Stomach (tissue), 9 donors: ENCODE results near the gene SLC15A2. TPM values are rescaled to one million over a fixed set of nuclear protein-coding genes. Genes with fewer than 3 reads are reported as not detected.

Source experiments
- DNase-seq, 2 donors: peaks; one replicate each; pipeline versions ENCODE4 v3.0.0 to v3.0.0-alpha.2; 2013 to 2019
- H3K27ac ChIP-seq, 5 donors: fragments of 200-600 bp in 4 of 5; sonication (generic) in 4 of 5; one replicate each; pipeline ENCODE4 v1.5.1; 2013 to 2019; ENCODE audit warnings: mild to moderate bottlenecking in 1 of 5, moderate library complexity in 1 of 5
- H3K27me3 ChIP-seq, 3 donors: fragments of 200-600 bp; sonication (generic); one replicate each; pipeline ENCODE4 v1.5.1; 2017 to 2019; ENCODE audit warnings: mixed run types in 1 of 3
- H3K36me3 ChIP-seq, 4 donors: fragments of 200-600 bp; sonication (generic); 1 replicate in 3 of 4; 2 replicates in 1 of 4; pipeline ENCODE4 v1.5.1; 2016 to 2019
- H3K4me1 ChIP-seq, 4 donors: fragments of 200-600 bp; sonication (generic); one replicate each; pipeline ENCODE4 v1.5.1; 2016 to 2019
- H3K4me3 ChIP-seq, 4 donors: fragments of 200-600 bp; sonication (generic) in 3 of 4; one replicate each; pipeline ENCODE4 v1.5.1; 2016 to 2019; ENCODE audit warnings: mild to moderate bottlenecking in 1 of 4
- H3K9me3 ChIP-seq, 4 donors: fragments of 200-600 bp; sonication (generic); one replicate each; pipeline ENCODE4 v1.5.1; 2016 to 2019
- CTCF ChIP-seq, 7 experiments: fragments of 450-650 bp in 4 of 7; fragments of 200-600 bp in 3 of 7; sonication (generic) in 3 of 7; IDR thresholded peaks; one replicate each; pipeline ENCODE4 v1.5.1; 2016 to 2019; ENCODE audit warnings: antibody characterized with exemption in 7 of 7, control low read depth in 2 of 7, mild to moderate bottlenecking in 1 of 7
- EP300 ChIP-seq: sonication (generic); formaldehyde crosslinking; IDR thresholded peaks from one replicate; pipeline ENCODE4 v1.6.1; 2017; ENCODE audit warnings: antibody characterized with exemption
- POLR2A ChIP-seq, 4 donors: fragments of 450-650 bp; IDR thresholded peaks; one replicate each; pipeline ENCODE4 v1.6.1; 2016; ENCODE audit warnings: antibody characterized with exemption in 4 of 4, control low read depth in 2 of 4, mild to moderate bottlenecking in 1 of 4, moderate library complexity in 1 of 4
- POLR2AphosphoS5 ChIP-seq, 3 donors: sonication (generic); formaldehyde crosslinking; IDR thresholded peaks; one replicate each; pipeline ENCODE4 v1.6.1; 2016; ENCODE audit warnings: antibody characterized with exemption in 3 of 3
- WGBS, 5 donors: extraction: QIAGEN DNeasy Blood & Tissue Kit in 3 of 5; methylation state at CpG; one replicate each; pipeline versions ENCODE4 v1.1.5 to v1.1.7; 2013 to 2018; 5-methylcytosine and 5-hydroxymethylcytosine counted together
- intact Hi-C: fragments of 100-400 bp; cut with DNase I; formaldehyde crosslinking; loops from one replicate; pipeline ENCODE4 v1.15.1; 2023; ENCODE audit warnings: low total_unique reads
- polyA plus RNA-seq, 3 donors: library from polyadenylated mRNA; stranded (reverse); fragments of 200-250 nt; gene quantifications; one replicate each; pipeline ENCODE4 v1.2.3, GENCODE V29; 2013
- total RNA-seq, 5 donors: library from RNA; depleted of rRNA; stranded (reverse); fragments of >200 nt; gene quantifications; one replicate each; pipeline versions ENCODE4 v1.1.0 to v1.2.3, GENCODE V29; 2014 to 2016
- donor health status: healthy with polysubstance abuse.
- donor health status: Bipolar disorder and iron deficiency.
- donor health status: healthy.

Gene SLC15A2
- total and polyA plus RNA-seq, 8 donors: 0.44 to 16.5 (median 5.6) TPM; not detected in 2

- Histone ChIP-seq H3K4me3 (no peak overlapping the region), H3K27me3 (no peaks in the 10 kb centered on the region), H3K27ac (no peak overlapping the region), H3K4me1 (peaks cover 0 to 7% (median 2%) of the 10 kb centered on the region in 4 donors), H3K36me3 (no peaks in the 10 kb centered on the region), H3K9me3 (peaks cover 0 to 21% (median 11%) of the 10 kb centered on the region in 4 donors)
- DNase-seq: no peak
- WGBS, 5 donors: 75 to 86% (median 77%) methylated on average over 5 of the region's 5 CpGs
- TF ChIP-seq EP300: no peak
- no peak for TF ChIP-seq POLR2AphosphoS5 (IDR thresholded peaks at IDR 0.05)
- TF ChIP-seq CTCF (IDR thresholded peaks at IDR 0.05): no peak
- TF ChIP-seq POLR2A (IDR thresholded peaks at IDR 0.05): no peak
- intact Hi-C loops: no loop called here
Observed at GRCh38 chr3:121980450-121980796, 86.2 kb downstream of the SLC15A2 start.

GRCh38 chr3:121981473-121981872 lies 87.3 kb downstream of the SLC15A2 start:
- WGBS, 5 donors: 75 to 85% (median 76%) methylated on average over 2 of the region's 2 CpGs
- no peak for DNase-seq
- no peaks in the 10 kb centered on the region for H3K36me3 ChIP-seq
- TF ChIP-seq CTCF (IDR thresholded peaks at IDR 0.05): no peak
- no peak for TF ChIP-seq POLR2AphosphoS5 (IDR thresholded peaks at IDR 0.05)
- TF ChIP-seq POLR2A (IDR thresholded peaks at IDR 0.05): no peak
- no peak for TF ChIP-seq EP300
- peaks cover 0 to 21% (median 11%) of the 10 kb centered on the region in 4 donors for H3K9me3 ChIP-seq
- peaks cover 0 to 7% (median 0%) of the 10 kb centered on the region in 4 donors for H3K4me1 ChIP-seq
- no peaks in the 10 kb centered on the region for H3K27me3 ChIP-seq
- intact Hi-C loops: no loop called here
- no peak overlapping the region for H3K4me3 ChIP-seq
- no peak overlapping the region for H3K27ac ChIP-seq

GRCh38 chr3:121985846-121986245 lies 91.6 kb downstream of the SLC15A2 start:
- intact Hi-C loops: no loop called here
- no peaks in the 10 kb centered on the region for H3K4me1 ChIP-seq

GRCh38 chr3:121988146-121988545 lies 93.9 kb downstream of the SLC15A2 start:
- DNase-seq: no peak
- Histone ChIP-seq H3K27me3 (no peaks in the 10 kb centered on the region), H3K4me1 (no peaks in the 10 kb centered on the region), H3K4me3 (no peak overlapping the region), H3K9me3 (peaks cover 0 to 11% (median 7%) of the 10 kb centered on the region in 4 donors), H3K36me3 (no peaks in the 10 kb centered on the region), H3K27ac (no peak overlapping the region)
- no peak for TF ChIP-seq EP300
- TF ChIP-seq CTCF (IDR thresholded peaks at IDR 0.05): no peak
- no peak for TF ChIP-seq POLR2A (IDR thresholded peaks at IDR 0.05)
- no peak for TF ChIP-seq POLR2AphosphoS5 (IDR thresholded peaks at IDR 0.05)
- intact Hi-C loops: no loop called here
- WGBS, 5 donors: 69 to 88% (median 80%) methylated on average over 2 of the region's 2 CpGs

More at GRCh38 chr3:121985846-121986245, 91.6 kb downstream of the SLC15A2 start:
- WGBS, 5 donors: 76 to 95% (median 88%) methylated on average over 2 of the region's 2 CpGs
- Histone ChIP-seq H3K9me3 (peaks cover 0 to 16% (median 9%) of the 10 kb centered on the region in 4 donors), H3K27ac (no peak overlapping the region), H3K27me3 (no peaks in the 10 kb centered on the region), H3K4me3 (no peak overlapping the region), H3K36me3 (no peaks in the 10 kb centered on the region)
- no peak for DNase-seq
- TF ChIP-seq CTCF (IDR thresholded peaks at IDR 0.05): no peak
- no peak for TF ChIP-seq POLR2AphosphoS5 (IDR thresholded peaks at IDR 0.05)
- TF ChIP-seq POLR2A (IDR thresholded peaks at IDR 0.05): no peak
- no peak for TF ChIP-seq EP300
